HG03439 (cell line): ENCODE data around the gene ATXN1L.
A peak's percentile ranks its signal among the peaks of the same experiment; 100 is the strongest.
"Not testable (repeated sequence)": the region's sequence is repeated elsewhere in the genome, so short reads cannot be mapped to it uniquely, and the experiment has no call there.

Experiments used
- ATAC-seq: cut with Tn5 transposase; IDR thresholded peaks from one replicate; pipeline ENCODE4 v1.9.1; 2021; ENCODE audit warnings: mild to moderate bottlenecking, moderate library complexity; ENCODE audit not compliant: unreplicated experiment

ATXN1L gene, protein sequence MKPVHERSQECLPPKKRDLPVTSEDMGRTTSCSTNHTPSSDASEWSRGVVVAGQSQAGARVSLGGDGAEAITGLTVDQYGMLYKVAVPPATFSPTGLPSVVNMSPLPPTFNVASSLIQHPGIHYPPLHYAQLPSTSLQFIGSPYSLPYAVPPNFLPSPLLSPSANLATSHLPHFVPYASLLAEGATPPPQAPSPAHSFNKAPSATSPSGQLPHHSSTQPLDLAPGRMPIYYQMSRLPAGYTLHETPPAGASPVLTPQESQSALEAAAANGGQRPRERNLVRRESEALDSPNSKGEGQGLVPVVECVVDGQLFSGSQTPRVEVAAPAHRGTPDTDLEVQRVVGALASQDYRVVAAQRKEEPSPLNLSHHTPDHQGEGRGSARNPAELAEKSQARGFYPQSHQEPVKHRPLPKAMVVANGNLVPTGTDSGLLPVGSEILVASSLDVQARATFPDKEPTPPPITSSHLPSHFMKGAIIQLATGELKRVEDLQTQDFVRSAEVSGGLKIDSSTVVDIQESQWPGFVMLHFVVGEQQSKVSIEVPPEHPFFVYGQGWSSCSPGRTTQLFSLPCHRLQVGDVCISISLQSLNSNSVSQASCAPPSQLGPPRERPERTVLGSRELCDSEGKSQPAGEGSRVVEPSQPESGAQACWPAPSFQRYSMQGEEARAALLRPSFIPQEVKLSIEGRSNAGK

DNA sequence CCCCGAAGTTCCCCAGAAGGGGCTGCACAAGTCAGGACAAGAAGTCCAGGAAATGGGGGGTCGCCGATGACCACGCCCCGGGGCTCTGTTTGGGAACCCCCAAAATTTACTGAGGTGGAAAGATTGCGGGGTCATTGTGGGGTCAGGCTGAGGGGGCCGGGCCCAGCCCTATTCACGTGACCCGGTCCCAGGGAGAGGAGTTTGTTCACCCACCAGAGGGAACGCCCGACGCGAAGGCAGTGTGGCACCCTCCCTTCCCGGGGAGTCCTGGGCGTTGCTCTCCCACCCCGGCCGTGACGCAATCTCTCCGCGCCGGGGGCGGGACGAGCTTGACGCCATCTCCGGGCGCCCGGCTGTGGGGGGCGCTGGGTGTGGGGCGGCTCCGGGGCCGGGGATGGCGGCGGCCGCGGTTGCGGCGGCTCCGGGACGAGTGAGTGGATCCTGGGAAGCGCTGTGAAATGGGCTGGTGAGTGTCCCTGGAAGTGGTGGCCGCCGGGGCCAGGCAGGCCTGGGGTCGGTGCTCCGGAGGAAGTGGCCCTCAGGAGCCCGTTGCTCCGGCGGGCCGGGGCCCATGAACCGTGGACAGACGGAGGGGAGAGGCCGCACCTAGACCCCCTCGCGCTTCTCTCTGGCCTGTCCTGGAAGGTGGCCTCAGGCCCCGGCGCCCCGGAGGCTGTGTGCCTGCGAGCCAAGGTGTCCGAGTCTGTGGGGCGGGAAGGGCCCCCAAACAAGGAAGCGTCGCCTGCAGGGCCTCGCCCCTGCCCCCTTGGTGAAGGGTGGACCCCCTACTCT, at the start of gene ATXN1L:
ATXN1L (plus strand) TSS at position 338 of the 792 bp plus-strand sequence. CDS start 3,765 bp downstream, outside the sequence.
- ATAC-seq = peak; percentile 63

DNA sequence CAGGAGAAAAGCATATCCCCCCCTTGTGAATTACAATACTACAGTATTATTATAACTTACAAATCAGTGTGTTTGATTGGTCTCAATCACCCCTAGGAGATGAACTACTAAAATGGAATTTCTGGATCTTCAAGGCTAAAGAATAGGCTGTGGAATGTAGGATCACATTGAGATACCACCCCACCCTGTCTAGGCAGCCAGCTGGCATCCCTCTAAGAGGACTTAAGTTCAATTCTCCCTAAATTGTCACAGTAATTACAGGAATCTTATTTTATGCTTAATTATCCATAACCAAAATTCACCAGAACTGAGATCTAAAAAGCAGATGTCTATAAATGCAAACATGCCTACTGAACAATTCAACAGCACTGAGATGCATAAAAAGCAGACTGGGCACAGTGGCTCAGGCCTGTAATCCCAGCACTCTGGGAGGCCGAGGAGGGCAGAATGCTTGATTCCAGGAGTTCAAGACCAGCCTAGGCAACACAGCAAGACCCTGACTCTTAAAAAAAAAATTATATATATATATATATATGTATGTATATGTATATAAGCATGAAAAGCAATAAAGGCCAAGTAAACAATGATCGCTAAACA, 49.2 kb upstream of the ATXN1L start:
- ATAC-seq = no peak

DNA sequence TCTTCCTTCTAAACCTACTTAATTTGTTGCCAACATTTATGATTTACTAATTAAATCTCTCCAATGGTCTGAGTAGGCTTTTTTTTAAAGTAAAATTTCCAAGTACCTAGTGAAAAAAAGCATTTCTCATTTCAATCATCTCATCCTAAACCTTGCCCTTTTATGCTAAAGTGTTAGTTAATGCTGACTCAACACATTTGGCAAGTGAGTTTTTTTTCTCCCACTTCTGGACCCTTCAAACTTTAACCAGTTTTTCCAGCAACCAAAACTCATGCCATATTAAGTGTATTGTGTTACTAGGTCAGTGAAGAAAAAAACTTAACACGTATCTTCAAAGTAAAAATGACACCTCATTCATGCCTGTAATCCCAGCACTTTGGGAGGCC, 42.5 kb upstream of the ATXN1L start:
- no peak for ATAC-seq

DNA sequence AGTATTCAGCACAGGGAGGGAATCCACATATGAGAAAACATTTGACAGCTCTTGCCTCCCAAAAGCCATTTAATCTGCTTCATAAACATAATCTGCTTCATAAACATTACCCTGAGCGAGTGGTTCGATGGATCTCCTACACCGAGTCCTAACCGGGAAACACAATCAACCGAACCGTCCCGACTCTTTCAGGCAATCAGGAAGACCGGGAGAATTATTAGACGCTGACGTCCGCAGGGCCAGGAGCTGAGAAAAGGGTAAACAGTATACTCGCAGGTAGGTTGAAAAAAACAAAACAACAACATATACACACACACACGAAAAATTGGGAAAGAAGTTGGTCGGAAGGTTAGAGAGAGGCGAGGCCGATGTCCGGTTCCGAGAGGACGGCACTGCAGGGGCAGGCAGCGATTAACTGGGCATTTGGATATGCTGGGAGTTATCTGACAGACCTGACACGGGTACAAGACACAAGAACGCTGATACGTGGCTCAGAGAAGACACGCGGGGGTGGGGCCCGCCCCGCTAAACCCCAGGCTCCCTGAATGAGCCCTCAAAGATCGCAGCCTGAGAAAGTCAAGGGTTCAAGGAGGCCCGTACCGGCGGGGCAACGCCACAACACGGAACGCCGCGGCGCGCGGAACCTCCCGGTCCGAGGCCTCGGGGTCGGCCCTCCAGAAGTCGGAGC, 37.7 kb upstream of the ATXN1L start:
- peak; percentile 45 for ATAC-seq

DNA sequence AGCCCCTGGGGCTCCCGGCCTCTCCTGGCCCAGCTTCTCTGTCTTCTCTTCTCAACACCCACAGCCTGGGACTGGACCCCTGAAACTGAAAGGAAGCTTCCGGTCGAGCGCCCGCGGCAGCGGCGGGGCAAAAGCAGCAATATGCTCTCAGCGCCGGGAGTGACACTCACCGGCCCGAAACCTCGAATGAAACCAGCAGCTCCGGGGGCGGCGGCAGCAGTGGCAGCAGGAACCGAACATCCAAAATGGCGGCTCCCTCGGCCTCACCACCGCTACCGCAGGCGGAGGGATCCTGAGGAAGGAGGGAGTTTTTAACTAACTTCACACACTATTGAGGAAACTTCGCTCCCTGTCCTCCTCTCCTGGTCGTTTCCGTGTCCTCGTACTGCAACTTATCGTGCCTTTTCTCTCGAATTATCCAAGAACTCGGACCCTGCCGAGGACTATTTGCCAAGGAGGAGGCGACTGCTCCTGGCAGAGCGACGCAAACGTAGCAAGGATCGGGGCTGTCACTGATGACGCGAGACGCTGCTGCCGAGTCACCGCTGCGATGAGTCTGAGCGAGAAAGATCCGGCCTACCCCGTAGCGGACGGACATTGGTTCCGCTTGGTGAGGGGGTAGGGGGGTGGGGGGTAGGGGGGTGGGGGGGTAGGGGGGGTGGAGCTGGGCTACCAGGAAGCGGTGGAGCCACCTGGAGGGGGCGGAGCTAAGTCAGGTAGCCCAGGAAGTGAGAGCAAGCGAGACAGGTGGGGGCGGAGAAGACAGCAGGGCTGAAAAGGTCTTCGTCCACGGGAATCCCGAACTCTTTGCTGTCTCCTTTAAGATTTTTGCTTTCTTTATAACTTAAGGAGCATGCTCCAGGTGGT, 37.0 kb upstream of the ATXN1L start, which contains the start of gene AP1G1:
AP1G1 (minus strand) TSS at position 242 of the 867 bp plus-strand sequence. CDS start 19,355 bp downstream, outside the sequence.
- ATAC-seq = peak; percentile 80

DNA sequence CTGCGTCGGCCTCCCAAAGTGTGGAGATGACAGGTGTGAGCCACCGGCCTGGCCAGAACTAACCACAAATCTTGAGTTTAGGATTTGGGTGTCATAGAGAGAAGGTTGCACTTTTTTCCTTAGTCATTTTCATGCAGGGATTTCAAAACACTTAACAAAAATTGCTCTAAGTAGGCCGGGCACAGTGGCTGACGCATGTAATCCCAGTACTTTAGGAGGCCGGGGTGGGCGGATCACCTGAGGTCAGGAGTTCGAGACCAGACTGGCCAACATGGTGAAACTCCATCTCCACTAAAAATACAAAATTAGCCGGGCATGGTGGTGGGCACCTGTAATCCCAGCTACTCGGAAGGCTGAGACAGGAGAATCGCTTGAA, 35.6 kb upstream of the ATXN1L start:
- ATAC-seq = not testable (repeated sequence)

DNA sequence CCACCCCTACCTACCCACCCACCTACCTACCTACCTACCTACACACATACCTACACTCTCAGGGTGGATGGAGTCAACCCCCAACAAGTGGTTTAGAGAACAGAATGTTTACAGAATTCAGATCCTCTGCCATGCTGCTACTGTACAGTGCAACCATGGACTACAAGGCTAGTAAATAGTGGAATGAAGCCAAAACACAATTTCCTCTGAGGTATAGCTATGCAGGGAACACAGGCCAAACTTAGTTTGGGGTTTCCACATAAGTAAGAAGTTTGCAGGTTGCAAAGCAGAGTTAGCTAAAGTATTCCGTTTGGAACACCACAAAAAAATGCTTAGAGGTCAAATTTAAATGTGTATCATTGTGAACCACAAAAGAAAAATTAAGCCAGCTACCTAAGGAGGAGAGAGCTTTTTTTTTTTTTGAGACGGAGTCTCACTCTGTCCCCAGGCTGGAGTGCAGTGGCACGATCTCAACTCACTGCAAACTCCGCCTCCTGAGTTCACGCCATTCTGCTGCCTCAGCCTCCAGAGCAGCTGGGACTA, 34.4 kb upstream of the ATXN1L start:
- ATAC-seq = no peak

DNA sequence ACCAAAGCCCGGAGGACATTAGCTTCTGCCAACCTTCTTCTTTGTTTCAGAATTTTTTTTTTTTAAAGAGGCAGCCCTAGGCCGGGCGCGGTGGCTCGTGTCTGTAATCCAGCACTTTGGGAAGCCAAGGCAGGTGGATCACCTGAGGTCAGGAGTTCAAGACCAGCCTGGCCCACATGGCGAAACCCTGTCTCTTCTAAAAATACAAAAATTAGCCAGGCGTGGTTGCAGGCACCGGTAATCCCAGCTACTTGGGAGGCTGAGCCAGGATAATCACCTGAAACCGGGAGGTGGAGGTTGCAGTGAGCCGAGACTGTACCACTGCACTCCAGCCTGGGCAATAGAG, 28.6 kb upstream of the ATXN1L start:
- ATAC-seq = peak; percentile 16

DNA sequence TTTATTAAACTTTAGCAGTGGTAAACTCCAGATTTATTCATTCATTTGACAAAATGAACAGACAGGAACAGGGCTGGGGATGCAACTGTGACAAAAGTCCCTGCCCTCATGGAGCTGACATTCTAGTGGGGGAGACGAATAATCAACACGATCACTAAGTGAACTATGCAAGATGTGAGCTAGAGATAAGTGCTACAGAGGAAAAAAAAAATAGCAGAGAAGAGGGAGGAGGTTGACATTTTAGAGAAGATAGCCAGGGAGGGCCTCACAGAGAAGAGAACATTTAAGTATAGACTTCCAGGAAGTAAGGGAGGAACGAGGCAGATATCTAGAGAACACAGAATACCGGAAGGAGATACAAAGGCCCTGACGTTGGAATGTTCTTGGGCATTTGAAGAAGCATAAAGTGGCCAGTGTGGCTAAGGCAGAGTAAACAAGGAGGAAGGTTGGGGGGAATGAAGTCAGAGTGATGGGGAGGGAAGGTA, 19.2 kb upstream of the ATXN1L start:
- ATAC-seq = no peak

DNA sequence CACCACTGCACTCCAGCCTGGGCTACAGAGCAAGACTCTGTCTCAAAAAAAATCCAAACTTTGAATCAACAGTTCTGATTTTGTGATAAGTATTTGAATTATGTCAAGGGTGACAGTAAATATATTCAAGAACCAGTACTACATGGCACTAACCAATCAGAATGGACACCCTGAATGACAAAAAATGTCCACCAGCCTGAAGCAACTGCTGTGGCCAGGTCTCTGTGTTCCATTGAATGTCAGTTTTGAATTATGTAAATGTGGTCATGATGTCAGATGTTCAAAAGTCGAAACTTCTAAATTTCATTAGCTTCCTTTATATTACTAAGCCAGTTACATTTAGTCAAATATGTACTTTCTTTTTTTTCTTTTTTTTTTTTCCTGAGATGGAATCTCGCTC, 15.4 kb upstream of the ATXN1L start:
- ATAC-seq = no peak

DNA sequence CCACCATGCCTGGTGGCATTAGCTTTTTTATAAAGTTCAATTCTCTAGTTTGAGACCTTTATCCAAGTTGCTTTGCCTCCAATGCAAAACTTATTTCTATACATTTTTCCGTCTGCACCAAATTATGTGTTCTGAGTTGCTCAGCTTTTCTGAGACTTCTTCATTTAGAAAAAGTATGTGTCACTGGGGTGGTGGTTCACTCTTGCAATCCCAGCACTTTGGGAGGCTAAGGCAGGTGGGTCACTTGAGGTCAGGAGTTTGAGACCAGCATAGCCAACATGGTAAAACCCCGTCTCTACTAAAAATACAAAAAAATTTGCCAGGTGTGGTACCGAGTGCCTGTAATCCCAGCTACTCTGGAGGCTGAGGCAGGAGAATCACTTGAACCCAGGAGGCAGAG, 14.1 kb upstream of the ATXN1L start:
- not testable (repeated sequence) for ATAC-seq

DNA sequence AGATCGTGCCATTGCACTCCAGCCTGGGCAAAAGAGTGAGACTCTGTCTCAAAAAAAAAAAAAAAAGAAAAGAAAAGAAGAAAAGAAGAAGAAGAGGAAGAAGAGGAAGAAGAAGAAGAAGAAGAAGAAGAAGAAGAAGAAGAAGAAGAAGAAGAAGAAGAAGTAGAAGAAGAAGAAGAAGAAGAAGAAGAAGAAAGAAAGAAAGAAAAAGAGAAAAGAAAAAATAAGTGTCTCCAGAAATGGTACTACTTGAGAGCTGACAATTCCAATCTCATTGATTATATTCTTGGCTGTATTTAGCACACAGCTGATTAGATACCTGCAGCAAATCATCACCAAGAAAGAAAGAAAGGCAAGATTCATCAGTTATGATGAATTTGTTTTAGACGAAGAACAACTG, 13.7 kb upstream of the ATXN1L start:
- ATAC-seq = not testable (repeated sequence)

DNA sequence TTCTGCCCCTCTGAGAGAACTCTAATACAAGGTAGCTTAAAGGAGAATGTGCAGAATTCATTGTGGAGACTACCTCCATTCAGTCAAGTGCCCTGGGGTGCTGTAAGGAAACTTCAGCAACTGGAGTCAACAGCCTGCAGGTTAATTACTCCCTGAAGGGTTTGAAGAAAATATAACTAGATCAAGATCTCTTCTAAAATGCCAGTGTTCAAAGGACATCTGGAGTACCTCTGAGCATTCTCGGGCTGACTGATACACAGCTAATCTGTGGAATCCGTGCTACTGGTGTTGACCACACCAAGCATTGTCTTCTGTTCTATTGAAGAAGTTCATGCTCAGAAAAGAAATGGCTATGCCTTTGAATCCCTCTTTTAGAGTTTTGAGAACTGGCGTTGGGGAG, 11.5 kb upstream of the ATXN1L start:
- ATAC-seq = no peak

DNA sequence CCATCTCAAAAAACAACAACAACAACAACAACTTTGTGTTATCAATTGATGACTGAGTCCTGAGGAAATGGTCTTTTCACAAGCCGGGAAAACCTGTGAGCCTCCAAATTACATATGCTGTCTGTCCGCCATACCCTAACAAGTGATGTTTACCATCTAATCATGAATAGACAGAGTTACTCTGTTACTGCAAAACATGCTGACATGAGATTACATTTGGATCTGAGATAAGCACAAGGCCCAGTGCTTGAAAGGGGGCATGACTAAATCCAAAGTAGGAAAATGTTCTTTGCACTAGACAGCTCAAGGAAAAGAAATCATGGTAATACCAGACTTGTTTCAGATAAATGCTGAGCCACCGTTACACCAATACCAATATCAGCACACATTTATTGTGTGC, 8.6 kb upstream of the ATXN1L start:
- no peak for ATAC-seq

DNA sequence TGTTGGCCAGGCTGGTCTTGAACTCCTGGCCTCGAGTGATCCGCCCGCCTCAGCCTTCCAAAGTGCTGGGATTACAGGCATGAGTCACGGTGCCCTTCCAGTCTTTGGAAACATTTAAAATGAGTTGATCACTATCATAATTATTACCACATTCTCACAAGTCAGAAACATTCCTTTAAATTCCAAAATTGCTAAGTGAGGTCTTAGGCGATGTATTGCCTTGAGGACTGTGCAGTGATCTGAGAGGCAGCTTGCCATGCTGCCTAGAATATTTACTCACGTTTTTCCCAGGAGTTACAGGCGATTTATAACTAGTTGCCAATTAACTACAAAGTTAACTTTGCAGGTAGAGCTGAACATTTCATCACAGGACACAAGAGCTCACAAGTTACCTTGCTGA, 5.7 kb upstream of the ATXN1L start:
- no peak for ATAC-seq

DNA sequence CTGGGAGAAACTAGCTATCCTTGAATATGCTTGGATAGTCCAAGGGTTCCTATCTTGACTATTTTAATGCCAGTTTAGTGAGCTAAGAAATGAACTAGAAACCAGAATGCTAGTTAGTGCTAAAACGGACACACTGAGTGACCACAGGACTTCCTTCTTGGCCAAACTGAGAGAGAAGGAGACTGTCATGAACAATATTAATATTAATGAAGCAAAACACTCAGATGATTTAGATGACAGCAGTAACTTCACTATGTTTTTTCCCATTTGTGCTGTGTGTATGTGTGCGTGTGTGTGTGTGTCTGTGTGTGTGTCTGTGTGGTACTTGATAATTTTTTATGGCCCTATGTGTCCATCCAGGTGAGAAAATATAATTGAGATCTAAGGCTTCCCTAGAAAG, 2.2 kb upstream of the ATXN1L start:
- no peak for ATAC-seq

DNA sequence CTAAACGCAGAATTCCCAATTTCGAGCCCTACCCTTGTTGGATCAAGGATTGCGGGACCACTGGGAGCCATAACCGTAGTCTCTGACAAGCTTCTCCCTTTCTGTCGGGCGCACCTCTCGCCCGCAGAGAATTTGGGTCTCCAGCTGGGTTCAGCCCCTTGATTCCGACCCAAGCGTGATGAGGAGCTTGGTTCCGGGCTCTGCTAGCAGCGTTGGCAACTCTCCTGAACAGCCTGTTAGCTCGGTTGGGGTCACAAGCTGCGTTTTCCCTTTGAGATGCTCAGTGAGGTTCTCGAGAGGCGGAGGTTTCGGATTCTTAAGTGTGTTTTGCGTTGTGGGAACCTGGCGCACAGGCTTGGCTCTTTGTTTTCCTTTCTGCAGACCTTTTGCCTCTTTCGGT, 655 bp downstream of the ATXN1L start:
- no peak for ATAC-seq

DNA sequence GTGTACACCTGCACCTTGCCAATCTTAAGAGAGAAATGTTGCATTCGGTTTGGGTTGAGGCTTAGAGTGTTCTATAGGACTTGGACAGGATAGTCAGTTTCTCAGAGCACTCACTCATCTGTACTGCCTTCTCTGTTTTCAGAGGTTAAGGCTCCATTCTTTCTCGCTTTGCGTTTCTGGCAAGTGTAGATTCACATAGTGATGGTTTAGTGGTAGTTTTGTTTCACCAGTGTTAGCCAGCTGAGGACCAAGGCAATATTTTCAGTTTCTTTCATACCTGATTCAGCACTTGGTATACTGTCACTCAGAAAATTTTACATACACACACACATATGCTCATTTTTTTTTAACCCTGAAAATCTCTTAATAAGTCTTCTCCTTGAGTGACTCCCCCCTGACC, 1.3 kb downstream of the ATXN1L start:
- ATAC-seq = no peak

DNA sequence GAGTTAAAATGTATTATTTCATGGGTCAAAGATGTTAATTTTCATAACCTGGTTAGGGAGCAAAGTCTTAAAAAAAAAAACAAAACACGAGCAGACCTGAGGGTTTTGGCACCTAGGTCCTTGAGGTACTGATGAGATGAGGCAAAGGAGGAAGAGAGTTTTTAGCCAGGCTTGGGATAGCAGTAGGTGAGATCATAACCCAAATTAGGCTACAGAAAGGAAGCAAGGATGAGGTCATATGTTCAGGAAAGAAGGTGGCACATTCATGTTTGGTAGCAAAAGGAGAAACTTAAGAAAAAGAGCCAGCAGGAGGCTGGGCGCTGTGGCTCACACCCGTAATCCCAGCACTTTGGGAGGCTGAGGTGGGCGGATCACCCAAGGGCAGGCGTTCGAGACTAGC, 2.8 kb downstream of the ATXN1L start:
- no peak for ATAC-seq
